NCI-H774 (cell line): Measurements from ENCODE around the gene EPB41L2.
"Not testable (repeated sequence)": the region's sequence is repeated elsewhere in the genome, so short reads cannot be mapped to it uniquely, and the experiment has no call there.

Experiments used
- DNase-seq: peaks from one replicate; lab custom pipeline; 2025; lab: John Stamatoyannopoulos, UW

EPB41L2 gene

DNA sequence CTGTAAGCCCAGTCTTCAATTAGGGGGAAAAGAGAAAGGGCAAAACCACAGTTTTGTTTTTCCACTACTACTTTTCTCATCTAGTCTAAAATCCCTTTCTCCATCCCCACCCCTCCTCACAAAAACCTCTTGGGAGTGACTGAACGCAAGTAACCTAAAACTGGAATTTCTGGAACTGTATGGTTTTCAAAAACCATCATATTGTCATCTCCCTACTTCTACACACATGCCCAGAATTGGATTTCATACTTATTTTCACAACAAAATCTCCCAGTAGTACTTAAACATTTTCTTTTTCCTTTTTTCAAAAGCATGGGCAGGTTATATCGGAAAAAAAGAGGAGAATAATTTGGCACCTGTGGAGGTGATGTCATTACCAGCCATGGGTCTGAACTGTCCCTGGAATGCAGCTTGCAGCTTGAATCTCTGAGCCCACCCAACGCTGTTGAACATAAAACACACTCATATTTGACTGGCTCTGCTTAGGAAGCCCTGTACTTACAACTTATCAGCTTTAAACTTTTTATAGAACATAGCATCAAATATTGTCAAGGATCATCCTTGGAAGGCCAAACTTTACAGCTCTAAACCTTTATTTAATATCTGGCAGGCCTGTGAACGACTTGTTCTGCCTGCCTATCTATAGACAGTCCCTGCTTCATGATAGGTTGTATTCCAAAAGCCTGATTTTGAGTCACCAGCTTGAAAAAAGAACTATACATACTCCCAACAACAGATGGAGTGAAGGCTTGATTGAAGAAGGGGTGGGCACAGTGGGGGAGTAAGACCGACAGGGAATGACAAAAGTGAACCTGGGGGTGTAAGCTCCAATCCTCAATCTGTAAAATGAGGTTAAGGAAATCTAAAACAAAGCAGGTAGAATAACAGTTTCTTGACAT lies 59.3 kb downstream of the EPB41L2 start:
- no peak for DNase-seq

- no peak for DNase-seq
Measured at GRCh38 chr6:131002661-131002980, 60.4 kb downstream of the EPB41L2 start.

DNA sequence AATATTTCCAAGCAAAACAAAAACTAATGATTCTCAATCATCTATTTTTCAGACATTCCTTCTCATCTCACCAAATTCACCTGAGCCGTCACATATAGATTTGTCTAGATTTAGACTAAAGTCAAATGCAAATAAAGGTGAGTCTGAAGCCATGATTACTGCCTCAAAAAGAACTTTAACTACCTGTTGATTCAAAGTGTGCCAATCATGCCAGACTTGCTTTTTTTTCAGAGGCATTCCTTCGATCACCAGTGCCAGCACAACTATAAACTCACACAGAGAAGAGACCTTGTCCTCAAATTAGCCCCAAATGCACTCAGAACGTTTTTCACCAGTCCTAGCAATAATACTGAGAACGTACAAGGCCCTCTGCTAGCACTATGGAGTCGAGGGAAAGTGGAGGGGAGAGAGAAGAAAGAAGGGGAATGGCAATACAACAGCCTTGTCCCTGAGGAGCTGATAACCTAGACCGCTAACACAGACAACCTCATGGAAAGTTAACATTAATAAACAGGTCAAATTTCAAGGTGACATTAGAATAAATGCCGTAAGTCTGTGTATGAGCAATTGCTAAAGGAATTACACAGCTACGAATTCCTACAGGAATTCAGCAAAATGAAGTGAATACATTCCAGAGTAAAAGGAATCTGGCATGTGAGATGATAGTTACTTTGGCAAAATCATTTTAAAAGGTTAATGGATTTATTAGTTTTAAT lies 60.9 kb downstream of the EPB41L2 start:
- DNase-seq = no peak

- no peak for DNase-seq
Measured at GRCh38 chr6:131001111-131001736, 61.8 kb downstream of the EPB41L2 start.

GRCh38 chr6:131000544-131000943 lies 62.5 kb downstream of the EPB41L2 start:
- no peak for DNase-seq

DNA sequence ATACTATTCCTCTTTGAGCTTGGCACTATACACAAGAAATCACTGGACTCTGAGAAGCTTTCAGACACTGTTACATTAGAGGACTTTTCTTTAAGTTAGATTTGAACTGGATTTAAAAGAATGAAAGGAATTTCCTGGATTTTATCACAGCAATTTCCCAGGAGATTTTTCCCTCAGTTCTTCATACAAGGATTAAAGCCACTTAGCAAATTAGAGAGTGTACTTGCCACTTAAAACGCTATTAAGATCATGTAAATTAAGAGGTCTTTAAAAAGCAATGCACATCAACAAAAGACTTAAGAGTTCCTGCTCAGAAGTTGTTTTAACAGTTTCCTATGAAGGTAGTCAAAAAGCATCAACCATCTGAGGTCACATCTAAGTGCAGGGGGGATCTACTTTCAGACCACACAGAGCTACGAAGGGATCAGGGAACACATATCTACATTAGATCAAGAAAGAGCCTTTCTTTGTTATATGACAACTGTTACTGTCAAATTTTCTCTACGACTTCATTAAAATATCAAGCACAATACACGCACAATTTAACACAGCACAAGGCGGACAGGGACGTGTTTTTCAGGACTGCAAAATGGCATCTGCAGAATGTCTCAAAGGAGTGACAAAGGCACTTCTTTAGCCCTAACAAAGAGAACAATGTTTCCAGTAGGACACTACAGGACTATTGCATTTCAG lies 65.8 kb downstream of the EPB41L2 start:
- DNase-seq = no peak

GRCh38 chr6:130996635-130997034 lies 66.4 kb downstream of the EPB41L2 start:
- DNase-seq = no peak

DNA sequence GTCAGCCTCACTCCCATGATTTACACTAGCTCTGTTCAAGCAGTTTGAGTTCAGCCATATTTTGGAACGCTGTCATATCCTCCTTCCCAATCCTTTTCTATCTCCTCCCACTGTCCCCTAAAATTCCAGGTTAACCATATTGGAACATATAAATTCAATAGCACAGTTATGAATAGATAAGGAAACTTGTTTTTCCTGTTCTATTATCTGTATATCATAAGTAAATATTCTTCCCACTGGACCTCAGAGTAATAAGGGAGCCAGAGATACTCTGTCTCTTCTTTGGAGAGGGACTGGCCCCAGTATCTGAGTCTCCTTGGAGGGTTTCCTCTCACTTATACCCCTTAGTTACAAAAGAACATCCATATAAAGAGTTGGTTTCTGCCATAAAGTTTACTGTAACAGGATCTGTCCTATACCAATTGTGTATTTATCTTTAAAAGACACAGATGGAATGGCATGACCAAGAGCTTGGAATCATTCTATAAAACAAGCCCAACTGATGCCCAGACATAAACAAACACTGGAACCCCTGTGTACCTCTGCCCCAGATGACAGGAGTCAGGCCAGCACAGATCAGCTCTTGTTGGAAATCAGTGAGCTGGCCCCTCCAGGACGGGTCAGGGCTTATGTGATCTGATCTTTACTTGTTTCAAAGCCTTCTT lies 67.1 kb downstream of the EPB41L2 start:
- no peak for DNase-seq

DNA sequence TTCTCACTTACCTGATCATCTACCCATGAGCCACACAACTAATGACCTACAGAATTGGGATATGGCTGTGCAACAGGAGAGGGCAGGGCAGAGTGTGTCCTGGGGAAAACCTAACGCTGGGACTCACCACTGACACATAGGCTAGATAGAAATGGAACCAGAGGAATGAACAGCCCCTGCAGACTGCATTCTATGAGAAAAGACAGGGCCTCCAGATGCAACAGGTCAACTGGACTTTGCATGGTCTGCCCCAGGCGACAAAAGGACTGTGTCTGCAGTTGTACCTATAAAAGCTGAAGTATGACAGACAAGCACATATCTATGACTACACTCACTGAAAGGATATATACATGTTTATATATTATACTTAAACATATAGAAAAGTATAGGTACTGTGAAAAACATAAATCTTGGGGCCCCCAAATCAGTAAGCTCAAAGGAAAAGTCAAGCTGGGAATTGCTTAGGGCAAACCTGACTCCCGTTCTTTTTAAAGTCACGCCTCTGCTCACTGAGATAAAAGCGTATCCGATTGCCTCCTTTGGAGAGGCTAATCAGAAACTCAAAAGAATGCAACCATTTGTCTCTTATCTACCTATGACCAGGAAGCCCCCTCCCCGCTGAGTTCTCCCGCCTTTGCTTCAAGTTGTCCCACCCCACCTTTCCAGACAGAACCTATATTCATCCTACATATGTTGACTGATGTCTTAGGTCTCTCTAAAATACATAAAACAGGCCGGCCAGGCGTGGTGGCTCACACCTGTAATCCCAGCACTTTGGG lies 68.5 kb downstream of the EPB41L2 start:
- no peak for DNase-seq

DNA sequence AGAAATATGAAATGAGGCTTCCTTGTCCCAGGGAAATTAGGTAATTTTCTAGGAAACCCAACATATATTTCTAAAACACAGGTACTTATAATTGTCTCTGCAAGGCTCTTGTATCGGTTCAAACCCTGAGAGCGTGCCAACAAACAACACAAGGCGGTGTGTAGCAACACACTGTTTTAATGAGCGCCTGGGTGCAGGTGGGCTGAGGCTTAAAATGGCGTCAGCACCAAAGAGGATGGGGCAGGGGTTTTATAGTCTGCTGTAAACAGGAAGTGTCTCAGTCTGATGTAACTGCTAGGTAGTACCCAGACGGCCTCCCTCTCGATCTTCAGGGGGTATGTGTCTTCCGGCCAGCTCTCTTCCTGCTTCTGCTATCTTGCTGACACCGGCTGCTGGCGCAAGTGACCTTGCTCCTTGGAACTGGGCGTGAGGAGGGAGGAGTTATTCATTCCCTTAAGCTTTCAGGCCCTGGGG lies 69.7 kb downstream of the EPB41L2 start:
- DNase-seq = no peak

DNA sequence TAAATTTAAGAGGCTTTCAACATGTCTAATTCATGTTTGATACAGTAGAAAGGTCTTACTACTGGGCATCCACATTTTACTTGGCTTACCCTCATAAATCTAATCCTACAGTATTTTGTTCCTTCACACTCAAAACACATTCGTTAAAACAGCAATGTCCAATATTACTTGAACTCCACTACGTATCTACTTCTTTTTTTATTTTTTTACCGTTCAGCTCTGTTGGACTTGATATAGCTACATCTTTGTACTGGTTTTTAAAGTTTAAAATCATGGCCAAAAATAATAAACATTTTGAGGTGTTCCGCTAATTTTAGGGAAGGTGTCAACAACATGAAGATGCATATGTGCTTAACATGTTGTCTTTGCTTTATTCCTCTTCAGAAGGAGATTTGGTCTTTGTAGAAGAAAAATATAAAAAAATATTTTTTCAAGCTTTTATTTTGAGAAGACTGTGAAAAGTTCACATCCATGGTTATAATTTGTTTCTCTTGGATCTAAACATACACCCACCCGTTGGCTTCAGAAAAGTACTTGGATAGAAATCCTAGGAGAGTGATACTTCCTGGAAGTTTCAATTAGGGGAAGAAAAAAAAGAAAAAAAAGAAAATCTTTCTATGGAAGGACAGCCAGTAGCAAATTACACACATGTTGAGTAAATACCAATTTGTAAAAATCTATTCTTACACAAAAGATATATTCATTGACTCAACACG lies 71.5 kb downstream of the EPB41L2 start:
- no peak for DNase-seq

- DNase-seq = not testable (repeated sequence)
Measured at GRCh38 chr6:130987539-130987938, 75.5 kb downstream of the EPB41L2 start.

DNA sequence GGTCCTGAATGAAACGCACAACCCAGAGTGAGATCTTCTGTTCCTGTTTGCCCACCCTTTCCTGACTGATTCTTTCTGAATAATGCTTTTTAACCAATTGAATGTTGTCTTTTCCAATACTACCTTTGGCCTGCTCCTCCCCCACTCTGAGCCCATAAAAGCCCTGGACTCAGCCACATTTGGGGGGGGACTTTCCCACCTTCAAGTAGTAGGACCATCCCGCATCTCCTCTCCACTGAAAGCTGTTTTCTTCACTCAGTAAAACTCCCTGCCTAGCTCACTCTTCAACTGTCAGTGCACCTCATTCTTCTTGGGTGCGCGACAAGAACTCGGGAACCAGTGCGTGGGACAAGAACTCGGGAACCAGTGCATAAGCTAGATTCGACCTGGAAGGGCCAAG lies 77.9 kb downstream of the EPB41L2 start:
- DNase-seq = no peak

- no peak for DNase-seq
Measured at GRCh38 chr6:130982941-130983456, 80.0 kb downstream of the EPB41L2 start.

- DNase-seq = no peak
Measured at GRCh38 chr6:130982135-130982534, 80.9 kb downstream of the EPB41L2 start.

DNA sequence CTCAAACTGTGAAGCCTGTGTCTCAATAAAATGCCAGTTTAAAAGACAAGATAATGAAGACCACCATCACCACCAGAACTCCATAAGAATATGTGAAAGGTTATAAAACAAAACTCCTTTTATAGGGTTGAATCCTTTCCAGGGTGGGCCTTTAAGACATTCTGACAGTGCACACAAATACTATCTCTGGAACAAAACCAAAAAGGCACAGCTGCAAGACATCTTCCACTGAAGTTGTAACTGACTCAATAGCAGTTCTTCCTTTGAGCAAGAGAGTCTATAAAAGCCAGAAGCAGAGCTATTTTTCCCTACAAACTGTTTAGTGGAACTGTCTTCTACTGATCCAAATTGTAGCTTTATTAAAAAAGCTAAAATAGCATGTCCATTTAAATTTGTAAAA lies 81.6 kb downstream of the EPB41L2 start:
- no peak for DNase-seq

- no peak for DNase-seq
Measured at GRCh38 chr6:130980310-130981032, 82.6 kb downstream of the EPB41L2 start.

GRCh38 chr6:130978660-130979396 lies 84.2 kb downstream of the EPB41L2 start:
- no peak for DNase-seq

- no peak for DNase-seq
Measured at GRCh38 chr6:130978180-130978579, 84.9 kb downstream of the EPB41L2 start.
